22Rv1 (cell line): ENCODE data around the gene DCPS.

ENCODE experiments used
- H3K27ac ChIP-seq: fragments of 450-650 bp; 2 replicates; pipeline ENCODE4 v1.5.1; 2017
- ZFX ChIP-seq: fragments of 450-650 bp; IDR thresholded peaks from 2 replicates; pipeline ENCODE4 v1.6.1; 2017; ENCODE audit warnings: antibody characterized with exemption, borderline replicate concordance
- TF ChIP-seq, protein P1 (sequence below): fragments of 450-650 bp; IDR thresholded peaks from 2 replicates; pipeline ENCODE4 v1.5.1; 2017; ENCODE audit warnings: mild to moderate bottlenecking

DCPS gene

DNA sequence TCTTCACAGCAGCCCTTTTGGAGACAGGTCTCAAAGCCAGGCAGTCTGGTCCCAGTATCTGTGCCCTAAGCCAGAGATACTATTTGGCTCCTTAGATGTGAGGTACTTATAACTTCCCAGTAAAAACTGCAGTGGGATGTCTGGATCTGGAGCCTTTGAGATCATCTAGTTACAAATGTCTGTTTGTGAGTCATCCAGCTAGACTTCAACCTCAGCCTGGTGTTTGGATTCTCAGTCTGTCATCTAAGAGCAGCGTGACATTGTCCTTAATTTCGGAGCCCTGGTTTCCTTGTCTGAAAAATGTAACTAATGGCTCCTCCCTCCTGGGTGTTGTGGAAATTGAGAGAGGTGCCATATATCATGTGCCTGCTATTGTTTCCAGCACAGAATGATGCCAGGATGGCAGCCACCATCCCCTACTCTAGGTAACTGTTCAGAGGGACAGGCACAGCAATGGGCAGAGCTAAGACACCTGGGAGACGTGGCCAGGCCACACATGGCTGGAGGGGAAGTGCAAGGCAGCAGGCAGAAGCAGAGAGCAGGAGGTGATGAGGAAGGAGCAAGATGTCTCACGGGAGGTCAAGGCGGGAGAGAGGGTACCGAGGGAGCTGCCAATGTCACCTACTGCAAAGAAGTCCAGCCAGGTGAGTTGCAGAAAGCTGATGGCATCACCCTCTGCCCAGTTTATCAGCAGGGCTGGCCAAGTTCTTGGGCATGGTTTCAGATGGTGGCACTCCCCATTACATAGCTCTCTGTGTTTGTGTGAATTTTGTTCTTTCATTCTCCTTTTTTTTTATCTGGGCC is 31.0 kb downstream of the DCPS start:
- TF ChIP-seq, protein P1, sequence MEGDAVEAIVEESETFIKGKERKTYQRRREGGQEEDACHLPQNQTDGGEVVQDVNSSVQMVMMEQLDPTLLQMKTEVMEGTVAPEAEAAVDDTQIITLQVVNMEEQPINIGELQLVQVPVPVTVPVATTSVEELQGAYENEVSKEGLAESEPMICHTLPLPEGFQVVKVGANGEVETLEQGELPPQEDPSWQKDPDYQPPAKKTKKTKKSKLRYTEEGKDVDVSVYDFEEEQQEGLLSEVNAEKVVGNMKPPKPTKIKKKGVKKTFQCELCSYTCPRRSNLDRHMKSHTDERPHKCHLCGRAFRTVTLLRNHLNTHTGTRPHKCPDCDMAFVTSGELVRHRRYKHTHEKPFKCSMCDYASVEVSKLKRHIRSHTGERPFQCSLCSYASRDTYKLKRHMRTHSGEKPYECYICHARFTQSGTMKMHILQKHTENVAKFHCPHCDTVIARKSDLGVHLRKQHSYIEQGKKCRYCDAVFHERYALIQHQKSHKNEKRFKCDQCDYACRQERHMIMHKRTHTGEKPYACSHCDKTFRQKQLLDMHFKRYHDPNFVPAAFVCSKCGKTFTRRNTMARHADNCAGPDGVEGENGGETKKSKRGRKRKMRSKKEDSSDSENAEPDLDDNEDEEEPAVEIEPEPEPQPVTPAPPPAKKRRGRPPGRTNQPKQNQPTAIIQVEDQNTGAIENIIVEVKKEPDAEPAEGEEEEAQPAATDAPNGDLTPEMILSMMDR: no peak
- no peak for TF ChIP-seq ZFX
- H3K27ac ChIP-seq: no peak overlapping the region

GRCh38 chr11:126335463-126335760 is 31.6 kb downstream of the DCPS start:
- H3K27ac ChIP-seq: no peak overlapping the region
- TF ChIP-seq, protein P1: no peak
- no peak for TF ChIP-seq ZFX

DNA sequence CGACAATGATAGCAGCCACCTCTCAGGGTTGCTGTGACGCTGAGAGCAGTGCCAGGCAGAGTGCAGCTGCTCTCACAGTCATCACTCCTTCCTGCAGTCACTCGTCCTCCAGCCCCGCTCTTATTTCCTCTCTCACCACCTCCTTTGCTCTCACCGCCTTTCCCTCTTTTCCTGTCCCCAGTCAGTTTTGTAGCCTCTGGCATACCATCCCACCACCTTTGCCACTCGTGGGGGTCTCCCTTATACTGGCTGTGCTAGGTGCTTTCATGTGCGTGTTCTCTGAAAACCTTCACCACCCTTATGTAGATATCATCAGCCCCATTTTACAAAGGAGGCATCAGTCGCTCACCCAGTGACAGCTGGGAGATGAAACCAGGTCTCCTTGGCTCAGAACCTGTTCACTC is 32.3 kb downstream of the DCPS start:
- TF ChIP-seq, protein P1: no peak
- no peak for TF ChIP-seq ZFX
- no peak overlapping the region for H3K27ac ChIP-seq

GRCh38 chr11:126336671-126337101 is 32.8 kb downstream of the DCPS start:
- H3K27ac ChIP-seq: no peak overlapping the region
- TF ChIP-seq, protein P1: no peak
- TF ChIP-seq ZFX: no peak

DNA sequence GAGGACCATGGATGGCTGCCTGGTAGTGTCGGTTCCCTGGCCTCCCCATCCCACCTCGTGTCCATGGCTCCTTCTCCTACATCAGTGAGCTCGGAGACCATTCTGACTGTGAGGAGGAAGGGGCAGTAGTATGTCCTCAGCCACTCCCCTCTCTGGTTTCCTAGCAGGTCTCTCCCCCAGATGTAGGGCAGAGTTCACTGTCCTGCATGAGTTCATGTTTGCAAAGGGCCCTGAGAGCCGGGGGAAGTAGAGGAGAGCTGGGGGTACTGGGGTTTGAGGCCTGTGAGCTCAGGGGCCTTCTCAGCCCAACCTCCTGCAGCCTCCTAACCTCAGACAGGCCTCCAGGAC is 33.2 kb downstream of the DCPS start:
- TF ChIP-seq ZFX: no peak
- TF ChIP-seq, protein P1: no peak
- H3K27ac ChIP-seq: no peak overlapping the region

DNA sequence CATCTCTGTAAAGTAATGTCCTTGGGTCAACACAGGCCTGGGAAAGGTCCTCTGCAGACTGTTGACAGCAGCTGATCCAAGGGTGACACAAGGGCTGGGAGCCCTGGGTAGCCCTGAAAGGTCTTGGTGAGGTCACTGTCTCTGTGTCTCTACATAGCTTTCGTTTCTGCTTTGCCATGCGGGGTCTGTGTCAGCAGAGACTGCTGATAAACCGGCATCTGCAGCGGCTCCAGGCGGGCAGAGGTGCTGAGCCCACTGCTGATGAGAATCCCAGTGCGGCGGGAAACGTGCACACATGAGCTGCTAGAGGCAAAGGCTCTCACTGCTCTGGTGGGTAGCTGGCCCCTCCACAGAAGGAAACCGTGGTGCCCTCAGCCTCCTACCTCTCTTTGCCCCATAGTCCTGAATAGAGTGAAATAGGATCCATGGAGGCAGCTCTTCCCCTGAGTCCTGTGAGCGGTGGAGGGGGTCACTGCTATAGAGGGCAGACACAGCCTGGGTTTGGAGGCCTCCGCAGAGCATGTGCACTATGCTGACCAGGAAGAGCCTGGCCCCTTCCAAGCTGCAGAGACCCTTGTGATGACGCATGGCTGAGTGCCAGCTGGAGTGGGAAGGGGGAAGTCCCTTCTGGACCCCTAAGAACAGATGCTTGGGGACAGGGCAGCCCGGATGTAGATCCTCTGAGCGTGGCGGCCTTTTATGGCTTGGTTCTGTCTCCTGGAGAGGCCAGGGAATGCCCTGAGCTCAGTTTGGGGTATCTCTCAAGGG is 33.8 kb downstream of the DCPS start:
- no peak for TF ChIP-seq ZFX
- TF ChIP-seq, protein P1: no peak
- H3K27ac ChIP-seq: no peak overlapping the region
